Measurements from ENCODE around the gene TSSK6.

Gene TSSK6

GRCh38 chr19:19533841-19534240, 18.5 kb upstream of the TSSK6 start:
- TF ChIP-seq EZH2phosphoT487 (IDR thresholded peaks at IDR 0.05; ENCODE audit: low read depth): no peak
- TF ChIP-seq, protein P1, sequence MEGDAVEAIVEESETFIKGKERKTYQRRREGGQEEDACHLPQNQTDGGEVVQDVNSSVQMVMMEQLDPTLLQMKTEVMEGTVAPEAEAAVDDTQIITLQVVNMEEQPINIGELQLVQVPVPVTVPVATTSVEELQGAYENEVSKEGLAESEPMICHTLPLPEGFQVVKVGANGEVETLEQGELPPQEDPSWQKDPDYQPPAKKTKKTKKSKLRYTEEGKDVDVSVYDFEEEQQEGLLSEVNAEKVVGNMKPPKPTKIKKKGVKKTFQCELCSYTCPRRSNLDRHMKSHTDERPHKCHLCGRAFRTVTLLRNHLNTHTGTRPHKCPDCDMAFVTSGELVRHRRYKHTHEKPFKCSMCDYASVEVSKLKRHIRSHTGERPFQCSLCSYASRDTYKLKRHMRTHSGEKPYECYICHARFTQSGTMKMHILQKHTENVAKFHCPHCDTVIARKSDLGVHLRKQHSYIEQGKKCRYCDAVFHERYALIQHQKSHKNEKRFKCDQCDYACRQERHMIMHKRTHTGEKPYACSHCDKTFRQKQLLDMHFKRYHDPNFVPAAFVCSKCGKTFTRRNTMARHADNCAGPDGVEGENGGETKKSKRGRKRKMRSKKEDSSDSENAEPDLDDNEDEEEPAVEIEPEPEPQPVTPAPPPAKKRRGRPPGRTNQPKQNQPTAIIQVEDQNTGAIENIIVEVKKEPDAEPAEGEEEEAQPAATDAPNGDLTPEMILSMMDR (IDR thresholded peaks at IDR 0.05; ENCODE audit: low read depth, low read length): no peak; the same call in 1 of the 2 replicates
- Histone ChIP-seq H4K20me1 (ENCODE audit: insufficient read depth, low read length) (no peaks in the 10 kb centered on the region), H3K36me3 (replicated peaks; ENCODE audit: low read depth, low read length) (no peaks in the 10 kb centered on the region), H3K4me1 (ENCODE audit: low read length) (peaks cover 3% of the 10 kb centered on the region; the same call in 1 of the 2 replicates), H3K9ac (ENCODE audit: low read length) (no peak overlapping the region), H3K4me2 (ENCODE audit: low read length) (no peak overlapping the region), H3K4me3 (ENCODE audit: low read length) (no peak overlapping the region), H3K27me3 (ENCODE audit: low read depth, low read length) (no peaks in the 10 kb centered on the region), H3K27ac (ENCODE audit: low read length) (no peak overlapping the region), H3K79me2 (ENCODE audit: low read length) (no peaks in the 10 kb centered on the region), H3K9me3 (ENCODE audit: insufficient read depth, low read length) (no peaks in the 10 kb centered on the region), H2AFZ (ENCODE audit: low read depth, low read length) (no peak overlapping the region)

DNA sequence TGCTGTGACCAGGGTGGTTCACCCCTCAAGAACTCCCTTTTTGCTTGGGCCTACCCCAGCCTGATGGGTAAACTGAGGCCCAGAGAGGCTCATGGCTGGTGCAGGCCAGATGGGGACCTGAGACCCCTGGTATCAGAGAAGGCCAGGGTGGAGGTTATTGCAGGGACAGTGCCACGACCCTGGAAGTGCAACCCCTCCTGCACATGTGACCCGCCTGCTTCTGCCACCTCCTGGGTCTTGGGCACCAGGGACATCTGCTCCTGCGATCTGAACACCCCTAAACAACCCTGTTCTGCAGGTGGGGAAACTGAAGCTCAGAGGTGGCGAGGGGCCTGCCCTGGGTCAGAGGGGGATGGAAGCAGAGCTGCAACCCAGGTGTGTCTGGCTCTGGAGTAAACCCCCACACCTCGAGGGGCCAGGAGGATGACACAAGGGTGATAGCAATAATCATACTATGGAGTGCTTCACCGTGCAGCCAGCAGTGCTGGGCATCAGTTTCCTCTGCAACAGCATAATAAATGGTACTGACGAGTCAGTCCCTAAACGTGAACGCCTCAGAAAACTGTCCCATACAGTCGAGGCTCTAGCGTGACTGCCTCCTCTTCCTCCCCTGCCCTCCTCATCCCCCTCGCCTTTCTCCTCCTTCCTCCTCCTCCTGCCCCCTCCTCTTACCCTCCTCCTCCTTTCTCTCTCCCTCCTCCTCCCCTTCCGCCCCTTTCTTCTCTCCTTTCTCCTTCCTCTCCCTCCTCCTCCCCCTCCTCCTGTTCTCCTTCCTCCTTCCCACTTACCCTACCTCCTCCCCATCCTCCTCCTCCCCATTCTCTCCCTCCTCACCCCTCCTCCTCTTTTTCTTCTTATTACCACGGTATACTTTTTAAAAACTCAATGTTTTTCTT, 17.7 kb upstream of the TSSK6 start:
- Histone ChIP-seq H2AFZ (ENCODE audit: low read depth, low read length) (no peak overlapping the region), H3K4me2 (ENCODE audit: low read length) (no peak overlapping the region), H3K4me1 (ENCODE audit: low read length) (peaks cover 3% of the 10 kb centered on the region; the same call in 1 of the 2 replicates), H3K27me3 (ENCODE audit: low read depth, low read length) (no peaks in the 10 kb centered on the region), H3K4me3 (ENCODE audit: low read length) (no peak overlapping the region), H3K79me2 (ENCODE audit: low read length) (no peaks in the 10 kb centered on the region), H3K9ac (ENCODE audit: low read length) (no peak overlapping the region), H4K20me1 (ENCODE audit: insufficient read depth, low read length) (no peaks in the 10 kb centered on the region), H3K27ac (ENCODE audit: low read length) (no peak overlapping the region), H3K9me3 (ENCODE audit: insufficient read depth, low read length) (no peaks in the 10 kb centered on the region), H3K36me3 (replicated peaks; ENCODE audit: low read depth, low read length) (no peaks in the 10 kb centered on the region)
- TF ChIP-seq, protein P1 (IDR thresholded peaks at IDR 0.05; ENCODE audit: low read depth, low read length): no peak
- no peak for TF ChIP-seq EZH2phosphoT487 (IDR thresholded peaks at IDR 0.05; ENCODE audit: low read depth)

GRCh38 chr19:19531951-19532805, 16.8 kb upstream of the TSSK6 start:
- no peaks in the 10 kb centered on the region for H3K27me3 ChIP-seq (ENCODE audit: low read depth, low read length)
- TF ChIP-seq EZH2phosphoT487 (IDR thresholded peaks at IDR 0.05; ENCODE audit: low read depth): no peak
- TF ChIP-seq, protein P1 (IDR thresholded peaks at IDR 0.05; ENCODE audit: low read depth, low read length): peak; percentile 99
- H3K4me3 ChIP-seq (ENCODE audit: low read length): no peak overlapping the region
- no peak overlapping the region for H3K9ac ChIP-seq (ENCODE audit: low read length)
- H3K79me2 ChIP-seq (ENCODE audit: low read length): no peaks in the 10 kb centered on the region
- no peaks in the 10 kb centered on the region for H4K20me1 ChIP-seq (ENCODE audit: insufficient read depth, low read length)
- H3K4me1 ChIP-seq (ENCODE audit: low read length): peaks cover 3% of the 10 kb centered on the region; the same call in 1 of the 2 replicates
- H3K4me2 ChIP-seq (ENCODE audit: low read length): peak overlapping the region; percentile 27
- H3K9me3 ChIP-seq (ENCODE audit: insufficient read depth, low read length): no peaks in the 10 kb centered on the region
- H3K36me3 ChIP-seq (replicated peaks; ENCODE audit: low read depth, low read length): peaks cover 3% of the 10 kb centered on the region
- no peak overlapping the region for H2AFZ ChIP-seq (ENCODE audit: low read depth, low read length)
- no peak overlapping the region for H3K27ac ChIP-seq (ENCODE audit: low read length)

DNA sequence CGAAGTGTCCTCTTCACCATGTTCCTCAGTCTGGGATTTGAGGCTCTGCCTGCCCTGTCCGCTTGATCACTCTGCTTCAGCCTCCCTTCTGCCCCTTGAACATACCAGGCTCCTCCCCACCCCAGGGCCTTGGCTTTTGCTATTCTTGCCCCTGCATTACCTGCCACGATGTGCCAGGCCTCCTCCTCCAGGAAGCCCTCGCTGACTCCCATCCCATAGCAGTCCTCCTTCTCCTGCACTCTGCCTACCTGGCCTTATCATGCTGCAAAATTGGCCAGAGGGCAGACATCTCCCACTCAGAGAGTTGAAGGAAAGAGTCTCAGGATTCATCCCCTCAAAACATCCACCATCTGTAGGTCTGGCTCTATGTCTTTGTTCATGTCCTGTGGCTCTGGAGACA, 15.5 kb upstream of the TSSK6 start:
- Histone ChIP-seq H3K4me2 (ENCODE audit: low read length) (no peak overlapping the region), H3K36me3 (replicated peaks; ENCODE audit: low read depth, low read length) (peaks cover 4% of the 10 kb centered on the region), H2AFZ (ENCODE audit: low read depth, low read length) (no peak overlapping the region), H3K27ac (ENCODE audit: low read length) (no peak overlapping the region), H3K4me3 (ENCODE audit: low read length) (no peak overlapping the region), H3K9ac (ENCODE audit: low read length) (no peak overlapping the region), H3K9me3 (ENCODE audit: insufficient read depth, low read length) (no peaks in the 10 kb centered on the region), H3K79me2 (ENCODE audit: low read length) (peaks cover 3% of the 10 kb centered on the region; the same call in 1 of the 2 replicates), H3K27me3 (ENCODE audit: low read depth, low read length) (no peaks in the 10 kb centered on the region), H3K4me1 (ENCODE audit: low read length) (peaks cover 3% of the 10 kb centered on the region; the same call in 1 of the 2 replicates), H4K20me1 (ENCODE audit: insufficient read depth, low read length) (no peaks in the 10 kb centered on the region)
- no peak for TF ChIP-seq EZH2phosphoT487 (IDR thresholded peaks at IDR 0.05; ENCODE audit: low read depth)
- TF ChIP-seq, protein P1 (IDR thresholded peaks at IDR 0.05; ENCODE audit: low read depth, low read length): no peak
